ENCODE results near the gene CCL25.

- no peak for TF ChIP-seq CTCF (IDR thresholded peaks at IDR 0.05)
- no peak for TF ChIP-seq EP300 (IDR thresholded peaks at IDR 0.05)
- no peak for TF ChIP-seq POLR2AphosphoS5 (IDR thresholded peaks at IDR 0.05)
- TF ChIP-seq POLR2A (IDR thresholded peaks at IDR 0.05) = no peak
Measured at GRCh38 chr19:8084152-8084551, 31.6 kb downstream of the CCL25 start.

Data from upper lobe of left lung (tissue), 4 donors.